ENCODE data around the gene HOXB5. TPM values are rescaled to one million over a fixed set of nuclear protein-coding genes. Genes with fewer than 3 reads are reported as not detected.

Gene HOXB5
- total and polyA plus RNA-seq, 2 donors (not counting 1 experiment from before 2014, with no cell fraction given) = not detected

GRCh38 chr17:48632579-48633265, 39.1 kb upstream of the HOXB5 start:
- intact Hi-C loops (cut with micrococcal nuclease) = no loop called here
- ChIA-PET POLR2A (no interaction called here), CTCF (interaction anchor here (0.5 to 2.2 kb wide), 4 partner anchors 10 to 274 kb away, joined by 3 to 6 read pairs (median 4); no protein-coding TSS in a partner anchor)
- ATAC-seq (ENCODE audit: low read depth) (no peak), DNase-seq (no peak)
- Histone ChIP-seq H3K79me2 (ENCODE audit: control insufficient read depth, insufficient read depth, low read length) (no peaks in the 10 kb centered on the region), H4K20me1 (ENCODE audit: control insufficient read depth, insufficient read depth, low read length, poor library complexity, severe bottlenecking) (no peaks in the 10 kb centered on the region), H3K9ac (ENCODE audit: low read length) (no peak overlapping the region), H3K27me3 (replicated peaks in 1 of 4; ENCODE audit: control extremely low read depth in 1 of 4, control insufficient read depth in 3 of 4, insufficient read depth in 4 of 4, low read length in 3 of 4) (peaks cover 0 to 98% (median 75%) of the 10 kb centered on the region in 4 experiments), H3K4me2 (replicated peaks; ENCODE audit: low read depth, low read length, poor library complexity, severe bottlenecking) (no peak overlapping the region), H3K36me3 (replicated peaks in 1 of 2; ENCODE audit: control extremely low read depth in 1 of 2, control insufficient read depth in 1 of 2, extremely low read depth in 1 of 2, insufficient read depth in 2 of 2, low read length in 1 of 2) (no peaks in the 10 kb centered on the region), H2AFZ (ENCODE audit: insufficient read depth, low read depth, low read length, poor library complexity, severe bottlenecking) (no peak overlapping the region), H3K27ac (ENCODE audit: low read length in 2 of 2) (no peak overlapping the region), H3K4me3 (ENCODE audit: control extremely low read depth in 1 of 5, extremely low read depth in 1 of 5, insufficient read depth in 1 of 5, low read depth in 2 of 5, low read length in 4 of 5) (no peak overlapping the region), H3K4me1 (ENCODE audit: control insufficient read depth in 2 of 2, insufficient read depth in 2 of 2, low read length in 2 of 2) (peaks cover 20 to 36% of the 10 kb centered on the region in 2 donors), H3K9me3 (ENCODE audit: control extremely low read depth in 1 of 3, control insufficient read depth in 2 of 3, insufficient read depth in 1 of 3, low read length in 2 of 3) (peaks cover 0 to 15% (median 0%) of the 10 kb centered on the region in 3 donors)
- H3K9me3 Mint-ChIP-seq (ENCODE audit: insufficient read depth) = no peaks in the 10 kb centered on the region
- H3K4me3 Mint-ChIP-seq = peak overlapping the region; percentile 42
- 89% methylated on average over 6 of the region's 7 CpGs for WGBS (ENCODE audit: insufficient coverage)
- H3K4me1 Mint-ChIP-seq = peaks cover 12% of the 10 kb centered on the region
- H3K27me3 Mint-ChIP-seq = peaks cover 92% of the 10 kb centered on the region
- no peak overlapping the region for H3K27ac Mint-ChIP-seq
- no peak for TF ChIP-seq CTCF (IDR thresholded peaks at IDR 0.05)
- TF ChIP-seq EZH2 (IDR thresholded peaks at IDR 0.05; ENCODE audit: borderline replicate concordance, insufficient read depth, low read depth, low read length, poor library complexity, severe bottlenecking) = no peak
